Progenitor cell of endocrine pancreas (in vitro differentiated cells): ENCODE results near the gene TDRD1. TPM values are rescaled to one million over a fixed set of nuclear protein-coding genes. Genes with fewer than 3 reads are reported as not detected.

Experiments used
- DNase-seq: peaks from one replicate; pipeline ENCODE4 v3.0.0; 2021; ENCODE audit warnings: low spot score; ENCODE audit not compliant: unreplicated experiment
- H3K27ac Mint-ChIP-seq: 2 replicates; pipeline ENCODE4 v1.8.0; 2021; ENCODE audit warnings: mild to moderate bottlenecking, moderate library complexity, mixed read lengths
- H3K27me3 Mint-ChIP-seq: 2 replicates; pipeline ENCODE4 v1.8.0; 2021; ENCODE audit warnings: mixed read lengths
- H3K36me3 Mint-ChIP-seq: 2 replicates; pipeline ENCODE4 v1.8.0; 2022; ENCODE audit warnings: mixed read lengths; ENCODE audit not compliant: insufficient read depth
- H3K4me1 Mint-ChIP-seq: 2 replicates; pipeline ENCODE4 v1.8.0; 2021; ENCODE audit warnings: low read depth, mixed read lengths
- H3K4me3 Mint-ChIP-seq: 2 replicates; pipeline ENCODE4 v1.8.0; 2021; ENCODE audit warnings: low read depth, mild to moderate bottlenecking, moderate library complexity, mixed read lengths
- H3K9me3 Mint-ChIP-seq: 2 replicates; pipeline ENCODE4 v1.8.0; 2021; ENCODE audit warnings: low read depth, mixed read lengths
- total RNA-seq: library from RNA; stranded (reverse); gene quantifications from 2 replicates; pipeline ENCODE4 v1.2.1, GENCODE V29; 2021
- TF ChIP-seq, protein P1 (sequence below): fragments of 200-600 bp; sonication (generic); IDR thresholded peaks from one replicate; pipeline ENCODE4 v1.5.0; 2021; ENCODE audit warnings: antibody characterized with exemption, mild to moderate bottlenecking; ENCODE audit not compliant: unreplicated experiment

Gene TDRD1
- total RNA-seq, 1 donor from 2014 or later, result not detected

DNA sequence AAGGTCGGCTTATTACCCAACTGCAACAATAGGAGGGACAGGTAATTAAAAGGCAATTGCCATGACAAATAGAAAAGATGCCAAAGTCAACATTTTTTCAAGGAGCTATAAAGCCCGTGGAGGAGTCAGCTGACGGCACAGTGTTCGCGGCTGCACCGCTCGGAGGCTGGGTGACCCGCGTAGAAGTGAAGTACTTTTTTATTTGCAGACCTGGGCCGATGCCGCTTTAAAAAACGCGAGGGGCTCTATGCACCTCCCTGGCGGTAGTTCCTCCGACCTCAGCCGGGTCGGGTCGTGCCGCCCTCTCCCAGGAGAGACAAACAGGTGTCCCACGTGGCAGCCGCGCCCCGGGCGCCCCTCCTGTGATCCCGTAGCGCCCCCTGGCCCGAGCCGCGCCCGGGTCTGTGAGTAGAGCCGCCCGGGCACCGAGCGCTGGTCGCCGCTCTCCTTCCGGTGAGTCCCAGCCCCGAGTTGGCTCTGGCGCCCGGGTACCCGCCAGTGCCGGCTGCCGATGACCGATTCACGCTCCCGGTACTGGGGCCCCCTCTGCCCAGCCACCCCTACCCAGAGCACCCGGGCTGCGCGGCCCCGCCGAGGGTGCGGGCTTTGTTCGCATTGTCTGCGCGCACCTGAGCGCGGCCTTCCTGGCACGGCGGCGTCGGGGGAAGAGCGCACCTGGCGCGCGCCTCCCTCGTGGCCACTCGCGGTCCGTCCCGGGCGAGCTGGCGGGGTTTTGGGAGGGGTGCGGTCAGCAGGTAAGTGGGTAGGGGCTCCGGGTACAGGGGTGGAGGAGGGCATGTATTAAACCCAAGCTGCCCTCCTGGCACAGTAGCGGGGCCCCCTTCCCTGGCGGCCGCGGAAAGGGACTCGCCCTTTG, 60.2 kb downstream of the TDRD1 start, which contains the start of gene VWA2:
VWA2 (plus strand) TSS at position 138 of the 877 bp plus-strand sequence. CDS start 9,460 bp downstream, outside the sequence.
- H3K27me3 Mint-ChIP-seq, result peaks cover 53% of the 10 kb centered on the region
- peak within 1 kb of the TSS; percentile 76 for H3K27ac Mint-ChIP-seq
- peak; percentile 66 for DNase-seq
- TF ChIP-seq, protein P1, sequence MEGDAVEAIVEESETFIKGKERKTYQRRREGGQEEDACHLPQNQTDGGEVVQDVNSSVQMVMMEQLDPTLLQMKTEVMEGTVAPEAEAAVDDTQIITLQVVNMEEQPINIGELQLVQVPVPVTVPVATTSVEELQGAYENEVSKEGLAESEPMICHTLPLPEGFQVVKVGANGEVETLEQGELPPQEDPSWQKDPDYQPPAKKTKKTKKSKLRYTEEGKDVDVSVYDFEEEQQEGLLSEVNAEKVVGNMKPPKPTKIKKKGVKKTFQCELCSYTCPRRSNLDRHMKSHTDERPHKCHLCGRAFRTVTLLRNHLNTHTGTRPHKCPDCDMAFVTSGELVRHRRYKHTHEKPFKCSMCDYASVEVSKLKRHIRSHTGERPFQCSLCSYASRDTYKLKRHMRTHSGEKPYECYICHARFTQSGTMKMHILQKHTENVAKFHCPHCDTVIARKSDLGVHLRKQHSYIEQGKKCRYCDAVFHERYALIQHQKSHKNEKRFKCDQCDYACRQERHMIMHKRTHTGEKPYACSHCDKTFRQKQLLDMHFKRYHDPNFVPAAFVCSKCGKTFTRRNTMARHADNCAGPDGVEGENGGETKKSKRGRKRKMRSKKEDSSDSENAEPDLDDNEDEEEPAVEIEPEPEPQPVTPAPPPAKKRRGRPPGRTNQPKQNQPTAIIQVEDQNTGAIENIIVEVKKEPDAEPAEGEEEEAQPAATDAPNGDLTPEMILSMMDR, result peak; percentile 54
- peak within 1 kb of the TSS; percentile 73 for H3K4me3 Mint-ChIP-seq
- H3K9me3 Mint-ChIP-seq, result no peaks in the 10 kb centered on the region
- H3K36me3 Mint-ChIP-seq, result no peaks in the 10 kb centered on the region
- H3K4me1 Mint-ChIP-seq, result no peaks in the 10 kb centered on the region

DNA sequence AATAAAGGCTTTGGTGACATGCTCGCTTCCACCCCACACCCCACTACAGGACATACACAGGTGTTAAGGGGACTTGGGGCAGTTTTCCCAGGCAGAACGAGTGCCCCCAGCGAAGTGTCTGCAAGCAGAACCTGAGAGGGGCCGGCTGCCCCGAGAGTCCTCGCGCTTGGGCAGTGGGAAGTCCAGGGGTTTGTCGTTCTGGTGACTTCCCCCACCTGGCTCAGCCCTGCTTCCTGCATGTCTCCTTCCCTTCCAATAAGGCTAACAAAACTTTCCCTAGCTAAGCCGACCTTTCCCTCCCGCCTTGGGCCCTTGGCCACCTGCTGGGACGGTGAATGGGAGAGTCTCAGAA, 60.8 kb downstream of the TDRD1 start:
- DNase-seq, result peak; percentile 18
- peaks cover 3% of the 10 kb centered on the region for H3K4me1 Mint-ChIP-seq
- H3K9me3 Mint-ChIP-seq, result no peaks in the 10 kb centered on the region
- H3K27ac Mint-ChIP-seq, result peak overlapping the region; percentile 76
- peaks cover 47% of the 10 kb centered on the region for H3K27me3 Mint-ChIP-seq
- H3K36me3 Mint-ChIP-seq, result no peaks in the 10 kb centered on the region
- TF ChIP-seq, protein P1, result no peak
- peak overlapping the region; percentile 73 for H3K4me3 Mint-ChIP-seq

DNA sequence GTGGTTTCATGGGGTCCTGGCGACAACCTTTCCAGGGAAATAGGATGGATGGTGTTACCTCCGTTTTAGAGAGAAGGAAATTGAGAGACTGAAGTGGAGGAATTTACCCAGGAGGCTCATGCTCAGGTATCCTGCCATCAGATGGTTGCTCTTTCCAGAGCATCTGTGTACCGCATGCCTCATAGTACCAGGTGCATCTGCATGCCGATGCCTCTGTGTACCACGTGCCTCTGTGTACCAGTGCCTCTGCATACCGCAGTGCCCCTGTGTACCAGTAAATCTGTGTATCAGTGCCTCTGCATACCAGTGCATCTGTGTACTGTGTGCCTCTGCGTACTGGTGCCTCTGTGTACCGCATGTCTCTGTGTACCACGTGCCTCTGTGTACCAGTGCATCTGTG, 63.1 kb downstream of the TDRD1 start:
- Mint-ChIP-seq H3K9me3 (no peaks in the 10 kb centered on the region), H3K4me1 (peaks cover 16% of the 10 kb centered on the region), H3K4me3 (no peak overlapping the region), H3K27me3 (peaks cover 40% of the 10 kb centered on the region), H3K36me3 (no peaks in the 10 kb centered on the region), H3K27ac (no peak overlapping the region)
- TF ChIP-seq, protein P1, result no peak
- DNase-seq, result no peak

DNA sequence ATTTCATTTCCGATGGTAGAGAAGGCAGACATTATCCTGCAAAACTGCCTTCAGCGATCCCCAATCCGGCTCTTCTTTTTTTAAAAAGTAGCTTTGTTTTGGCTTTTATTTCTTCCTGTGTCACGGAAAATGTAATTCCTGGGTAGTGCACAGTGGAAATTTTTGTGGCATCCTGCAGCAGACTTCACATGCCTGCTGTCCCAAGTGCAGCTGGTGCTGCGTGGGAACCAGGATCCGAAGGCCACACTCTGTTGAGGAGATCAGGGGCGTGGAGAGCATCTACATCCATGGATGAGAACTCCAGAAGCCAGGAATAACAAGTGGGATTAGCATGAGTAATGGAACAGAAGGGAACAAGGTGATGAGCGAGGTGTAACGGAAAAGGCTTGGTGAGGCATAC, 64.5 kb downstream of the TDRD1 start:
- TF ChIP-seq, protein P1, result no peak
- Mint-ChIP-seq H3K36me3 (no peaks in the 10 kb centered on the region), H3K9me3 (no peaks in the 10 kb centered on the region), H3K4me1 (peaks cover 16% of the 10 kb centered on the region), H3K4me3 (no peak overlapping the region), H3K27me3 (peaks cover 32% of the 10 kb centered on the region), H3K27ac (no peak overlapping the region)
- DNase-seq, result no peak

DNA sequence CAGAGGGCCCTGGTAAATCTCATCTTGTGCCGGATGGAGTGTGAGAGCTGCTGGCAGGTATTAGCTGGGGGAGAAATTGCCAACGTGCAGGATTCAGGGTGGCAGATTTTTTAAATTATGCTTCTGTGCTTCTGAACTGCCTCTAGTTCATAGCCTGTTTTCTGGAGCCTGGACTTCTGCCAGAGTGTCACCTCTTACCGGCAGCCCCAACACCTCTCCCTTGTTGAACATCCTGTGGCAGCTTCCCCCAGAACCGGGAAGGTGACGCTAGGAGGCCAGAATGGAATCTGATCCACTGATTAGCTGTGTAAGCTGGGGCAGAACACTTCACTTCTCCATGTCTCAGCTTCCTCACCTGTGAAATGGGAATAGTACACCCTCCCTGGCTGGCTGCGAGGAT, 65.0 kb downstream of the TDRD1 start:
- H3K4me1 Mint-ChIP-seq, result peaks cover 16% of the 10 kb centered on the region
- no peaks in the 10 kb centered on the region for H3K9me3 Mint-ChIP-seq
- H3K27ac Mint-ChIP-seq, result no peak overlapping the region
- peaks cover 29% of the 10 kb centered on the region for H3K27me3 Mint-ChIP-seq
- no peaks in the 10 kb centered on the region for H3K36me3 Mint-ChIP-seq
- no peak for DNase-seq
- H3K4me3 Mint-ChIP-seq, result no peak overlapping the region
- TF ChIP-seq, protein P1, result no peak
